ENCODE measurements around the gene CNFN. TPM values are rescaled to one million over a fixed set of nuclear protein-coding genes. Genes with fewer than 3 reads are reported as not detected.
"Not testable (repeated sequence)": the region's sequence is repeated elsewhere in the genome, so short reads cannot be mapped to it uniquely, and the experiment has no call there.

The CNFN gene
- total RNA-seq, 1 experiment from 2014 or later = not detected

DNA sequence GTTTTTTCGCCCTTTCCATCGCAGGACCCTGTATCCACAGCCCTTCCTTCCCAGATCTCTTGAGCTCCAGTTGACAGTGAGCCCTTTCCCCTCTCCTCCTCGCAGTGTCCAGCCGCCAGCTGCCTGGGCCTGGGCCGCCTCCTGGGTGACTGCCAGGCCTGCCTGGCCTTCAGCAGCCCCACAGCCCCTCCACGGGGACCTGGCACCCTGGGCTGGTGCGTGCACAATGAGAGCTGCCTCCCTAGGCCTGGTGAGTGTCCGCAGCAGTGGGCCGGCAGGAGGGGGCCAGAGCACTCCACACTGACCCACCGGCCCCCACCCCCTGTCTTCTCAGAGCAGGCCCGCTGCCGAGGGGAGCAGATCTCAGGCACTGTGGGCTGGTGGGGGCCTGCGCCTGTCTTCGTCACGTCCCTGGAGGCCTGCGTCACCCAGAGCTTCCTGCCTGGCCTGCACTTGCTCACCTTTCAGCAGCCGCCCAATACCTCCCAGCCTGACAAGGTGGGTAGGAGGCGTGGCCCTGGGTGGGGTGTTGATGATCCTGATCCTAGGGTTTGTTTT lies 45.7 kb downstream of the CNFN start:
- Histone ChIP-seq H3K27me3 (replicated peaks) (no peaks in the 10 kb centered on the region), H3K4me3 (no peak overlapping the region), H3K36me3 (peaks cover 7% of the 10 kb centered on the region; the same call in 1 of the 2 replicates), H3K27ac (no peak overlapping the region), H3K4me1 (replicated peaks) (no peaks in the 10 kb centered on the region), H3K9me3 (replicated peaks) (no peaks in the 10 kb centered on the region)
- no peak for DNase-seq (ENCODE audit: low read depth in 1 of 2, low spot score in 2 of 2)

DNA sequence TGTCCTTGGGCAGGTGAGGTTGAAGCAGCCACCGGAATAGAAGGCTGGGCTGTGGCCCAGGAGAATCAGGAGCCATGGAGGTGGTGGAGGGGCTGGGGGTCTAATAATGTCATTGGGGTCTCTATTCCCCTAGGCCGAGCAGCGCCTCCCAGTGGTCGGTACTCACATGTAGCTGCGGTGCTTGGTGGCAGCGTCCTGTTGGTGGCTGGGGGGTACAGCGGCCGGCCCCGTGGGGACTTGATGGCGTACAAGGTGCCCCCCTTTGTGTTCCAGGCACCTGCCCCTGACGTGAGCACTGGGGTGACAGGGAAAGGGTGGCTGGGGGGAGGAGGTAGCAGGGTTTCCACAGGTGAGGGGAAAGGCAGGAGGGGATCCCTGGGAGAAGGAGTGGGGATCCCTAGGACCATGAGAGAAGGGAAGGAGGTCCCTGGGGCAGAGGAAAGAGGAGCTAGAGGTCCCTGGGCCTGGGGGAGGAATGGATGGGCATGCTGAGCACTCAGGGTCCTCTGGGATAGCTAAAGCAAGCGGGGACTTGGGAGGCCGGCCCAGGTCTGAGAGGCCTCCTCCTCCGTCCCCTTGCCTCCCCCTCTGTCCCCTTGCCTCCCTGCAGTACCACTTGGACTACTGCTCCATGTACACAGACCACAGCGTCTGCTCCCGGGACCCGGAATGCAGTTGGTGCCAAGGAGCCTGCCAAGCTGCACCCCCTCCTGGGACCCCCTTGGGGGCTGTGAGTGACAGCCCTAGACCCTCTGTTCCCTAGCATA lies 46.6 kb downstream of the CNFN start:
- no peak overlapping the region for H3K4me3 ChIP-seq
- H3K27me3 ChIP-seq (replicated peaks) = no peaks in the 10 kb centered on the region
- peaks cover 7% of the 10 kb centered on the region; the same call in 1 of the 2 replicates for H3K36me3 ChIP-seq
- no peak for DNase-seq (ENCODE audit: low read depth in 1 of 2, low spot score in 2 of 2)
- no peaks in the 10 kb centered on the region for H3K4me1 ChIP-seq (replicated peaks)
- no peaks in the 10 kb centered on the region for H3K9me3 ChIP-seq (replicated peaks)
- H3K27ac ChIP-seq = no peak overlapping the region

DNA sequence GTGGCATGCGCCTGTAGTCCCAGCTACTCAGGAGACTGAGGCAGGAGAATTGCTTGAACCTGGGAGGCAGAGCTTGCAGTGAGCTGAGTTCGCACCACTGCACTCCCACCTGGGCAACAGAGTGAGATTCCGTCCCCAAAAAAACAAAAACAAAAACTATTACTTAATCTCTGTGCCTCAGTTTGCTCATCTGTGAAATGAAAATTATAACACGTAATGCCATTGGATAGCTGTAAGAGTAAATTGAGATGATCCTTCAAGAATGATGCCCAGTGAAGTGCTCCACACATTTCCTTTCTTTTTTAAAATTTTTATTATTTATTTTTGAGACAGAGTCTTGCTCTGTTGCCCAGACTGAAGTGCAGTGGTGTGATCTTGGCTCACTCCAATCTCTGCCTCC lies 50.2 kb downstream of the CNFN start:
- not testable (repeated sequence) for DNase-seq (ENCODE audit: low read depth in 1 of 2, low spot score in 2 of 2); H3K4me1 ChIP-seq (replicated peaks); H3K9me3 ChIP-seq (replicated peaks); H3K27me3 ChIP-seq (replicated peaks); H3K4me3 ChIP-seq; H3K36me3 ChIP-seq; H3K27ac ChIP-seq

DNA sequence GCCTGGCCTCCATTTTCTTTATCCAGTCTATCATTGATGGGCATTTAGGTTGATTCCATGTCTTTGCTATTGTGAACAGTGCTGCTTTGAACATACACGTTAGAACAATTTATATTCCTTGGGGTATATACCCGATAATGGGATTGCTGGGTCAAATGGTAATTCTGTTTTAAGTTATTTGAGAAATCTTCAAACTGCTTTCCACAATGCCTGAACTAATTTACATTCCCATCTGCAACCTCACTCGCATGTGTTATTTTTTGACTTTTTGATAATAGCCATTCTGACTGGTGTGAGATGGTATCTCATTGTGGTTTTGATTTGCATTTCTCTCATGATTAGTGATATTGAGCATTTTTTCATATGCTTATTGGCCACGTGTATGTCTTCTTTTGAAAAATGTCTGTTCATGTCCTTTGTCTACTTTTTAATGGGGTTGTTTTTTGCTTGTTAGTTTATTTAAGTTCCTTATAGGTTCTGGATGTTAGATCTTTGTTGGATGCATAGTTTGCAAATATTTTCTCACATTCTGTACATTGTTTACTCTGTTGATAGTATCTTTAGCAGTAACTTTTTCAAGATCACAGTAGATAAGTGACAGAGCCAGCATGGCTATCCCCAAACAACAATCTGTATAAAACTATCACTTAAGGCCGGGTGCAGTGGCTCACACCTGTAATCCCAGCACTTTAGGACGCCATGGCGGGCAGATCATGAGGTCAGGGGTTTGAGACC lies 50.8 kb downstream of the CNFN start:
- not testable (repeated sequence) for DNase-seq (ENCODE audit: low read depth in 1 of 2, low spot score in 2 of 2)

More for the DNA sequence above, 50.8 kb downstream of the CNFN start:
- not testable (repeated sequence) for H3K9me3 ChIP-seq (replicated peaks); H3K4me3 ChIP-seq; H3K4me1 ChIP-seq (replicated peaks); H3K27ac ChIP-seq; H3K36me3 ChIP-seq; H3K27me3 ChIP-seq (replicated peaks)

Other genes with a start within 250 kb of the CNFN start
- gene DEDD2, start 172.6 kb downstream of the CNFN start, total RNA-seq (2014; rRNA removed; shearing (Covaris generic)) = 15.9 and 16.9 TPM in 2 replicates
- gene ZNF526, start 170.0 kb downstream of the CNFN start, total RNA-seq (2014; rRNA removed; shearing (Covaris generic)) = 5.0 and 10.5 TPM in 2 replicates
- 23.2 and 26.7 TPM in 2 replicates for gene GSK3A, start 147.7 kb downstream of the CNFN start, total RNA-seq (2014; rRNA removed; shearing (Covaris generic))
- gene ERF, start 135.2 kb downstream of the CNFN start, total RNA-seq (2014; rRNA removed; shearing (Covaris generic)) = 11.0 and 32.6 TPM in 2 replicates
- gene CIC, start 121.0 kb downstream of the CNFN start, total RNA-seq (2014; rRNA removed; shearing (Covaris generic)) = 13.0 and 21.5 TPM in 2 replicates
- 0.55 and 2.5 TPM in 2 replicates for gene PRR19, start 88.2 kb downstream of the CNFN start, total RNA-seq (2014; rRNA removed; shearing (Covaris generic))
- 17.9 and 23.0 TPM in 2 replicates for gene PAFAH1B3, start 87.7 kb downstream of the CNFN start, total RNA-seq (2014; rRNA removed; shearing (Covaris generic))
- gene TMEM145, start 77.0 kb downstream of the CNFN start, total RNA-seq (2014; rRNA removed; shearing (Covaris generic)) = not detected in 2 replicates
- gene MEGF8, start 64.7 kb downstream of the CNFN start, total RNA-seq (2014; rRNA removed; shearing (Covaris generic)) = 12.1 and 16.1 TPM in 2 replicates
- gene LIPE, start 37.1 kb upstream of the CNFN start, total RNA-seq (2014; rRNA removed; shearing (Covaris generic)) = 3.3 and 7.9 TPM in 2 replicates
- not detected in 2 replicates for gene CXCL17, start 52.6 kb upstream of the CNFN start, total RNA-seq (2014; rRNA removed; shearing (Covaris generic))
- gene CEACAM1, start 138.2 kb upstream of the CNFN start, total RNA-seq (2014; rRNA removed; shearing (Covaris generic)) = not detected in 2 replicates
- not detected in 2 replicates for gene CEACAM8, start 204.6 kb upstream of the CNFN start, total RNA-seq (2014; rRNA removed; shearing (Covaris generic))